OCI-LY7 (cell line): ENCODE data around the gene GDPD3.

Experiments used
- EZH2phosphoT487 ChIP-seq: fragments of 200-600 bp; sonication (generic); IDR thresholded peaks from 2 replicates; pipeline ENCODE4 v1.6.1; 2018; ENCODE audit warnings: low read depth, borderline replicate concordance, mild to moderate bottlenecking, mixed run types, antibody characterized with exemption, low read length, moderate library complexity, mixed read lengths
- TF ChIP-seq, protein P1 (sequence below): fragments of 200-600 bp; sonication (generic); conservative IDR thresholded peaks from 2 replicates; pipeline ENCODE4 v1.5.1; 2014; ENCODE audit warnings: mild to moderate bottlenecking, antibody characterized with exemption, low read length, moderate library complexity, mixed read lengths

DNA sequence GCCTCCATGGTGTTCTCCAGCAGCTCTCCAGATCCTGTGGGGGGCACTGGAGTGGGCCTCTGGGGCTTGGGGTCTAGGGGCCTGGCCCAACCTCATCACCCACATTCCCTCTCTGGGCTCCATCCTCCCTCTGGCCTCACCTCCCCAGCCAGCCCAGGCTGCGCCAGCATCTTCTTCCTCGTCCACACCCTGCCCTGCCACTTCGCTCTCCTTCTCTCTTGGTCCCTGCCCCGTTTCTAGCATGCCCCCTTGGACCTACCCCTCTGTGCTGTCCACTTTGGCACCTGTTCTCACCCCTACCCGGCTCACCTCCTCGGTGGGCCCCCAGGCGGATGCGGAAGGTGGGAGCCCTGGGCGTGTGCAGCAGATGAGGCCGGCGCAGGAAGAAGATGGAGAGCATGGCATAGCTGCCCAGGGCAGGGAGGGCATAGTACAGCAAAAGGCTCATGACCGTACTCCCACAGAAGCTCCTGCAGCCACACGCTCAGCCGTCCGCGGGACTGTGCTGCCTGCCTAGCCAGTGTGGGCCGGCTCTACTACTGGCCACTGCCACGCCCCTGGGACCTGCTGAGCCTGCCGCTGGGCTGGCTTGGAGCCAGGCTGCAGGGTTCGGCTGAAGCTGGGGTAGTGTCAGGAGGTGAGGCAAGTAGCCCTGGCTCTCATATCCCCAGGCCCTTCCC lies at the start of gene GDPD3:
- TF ChIP-seq, protein P1, sequence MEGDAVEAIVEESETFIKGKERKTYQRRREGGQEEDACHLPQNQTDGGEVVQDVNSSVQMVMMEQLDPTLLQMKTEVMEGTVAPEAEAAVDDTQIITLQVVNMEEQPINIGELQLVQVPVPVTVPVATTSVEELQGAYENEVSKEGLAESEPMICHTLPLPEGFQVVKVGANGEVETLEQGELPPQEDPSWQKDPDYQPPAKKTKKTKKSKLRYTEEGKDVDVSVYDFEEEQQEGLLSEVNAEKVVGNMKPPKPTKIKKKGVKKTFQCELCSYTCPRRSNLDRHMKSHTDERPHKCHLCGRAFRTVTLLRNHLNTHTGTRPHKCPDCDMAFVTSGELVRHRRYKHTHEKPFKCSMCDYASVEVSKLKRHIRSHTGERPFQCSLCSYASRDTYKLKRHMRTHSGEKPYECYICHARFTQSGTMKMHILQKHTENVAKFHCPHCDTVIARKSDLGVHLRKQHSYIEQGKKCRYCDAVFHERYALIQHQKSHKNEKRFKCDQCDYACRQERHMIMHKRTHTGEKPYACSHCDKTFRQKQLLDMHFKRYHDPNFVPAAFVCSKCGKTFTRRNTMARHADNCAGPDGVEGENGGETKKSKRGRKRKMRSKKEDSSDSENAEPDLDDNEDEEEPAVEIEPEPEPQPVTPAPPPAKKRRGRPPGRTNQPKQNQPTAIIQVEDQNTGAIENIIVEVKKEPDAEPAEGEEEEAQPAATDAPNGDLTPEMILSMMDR = no peak; the same call in 1 of the 2 replicates
- TF ChIP-seq EZH2phosphoT487 = no peak
